Measurements from ENCODE around the gene SNRPD2.

DNA sequence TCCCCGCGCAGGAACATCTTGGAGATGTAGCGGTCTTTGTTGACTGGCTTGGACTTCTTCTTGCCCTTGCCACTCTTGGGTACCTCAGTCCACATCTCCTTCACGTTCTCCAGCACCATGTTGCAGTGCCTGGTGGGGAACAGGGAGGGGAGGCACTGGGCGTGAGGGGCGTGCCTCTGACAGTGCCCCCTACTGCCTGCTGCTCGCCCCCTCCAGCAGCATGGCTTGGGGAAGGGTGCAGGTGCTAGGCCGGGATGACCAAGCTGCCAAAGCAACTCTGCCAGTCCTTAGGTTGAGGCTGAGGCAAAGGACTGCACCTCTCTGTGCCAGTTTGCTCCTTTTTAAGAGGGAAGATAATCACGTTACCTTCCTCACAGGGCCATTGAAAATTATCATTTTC, 4.2 kb downstream of the SNRPD2 start:
- TF ChIP-seq, protein P1, sequence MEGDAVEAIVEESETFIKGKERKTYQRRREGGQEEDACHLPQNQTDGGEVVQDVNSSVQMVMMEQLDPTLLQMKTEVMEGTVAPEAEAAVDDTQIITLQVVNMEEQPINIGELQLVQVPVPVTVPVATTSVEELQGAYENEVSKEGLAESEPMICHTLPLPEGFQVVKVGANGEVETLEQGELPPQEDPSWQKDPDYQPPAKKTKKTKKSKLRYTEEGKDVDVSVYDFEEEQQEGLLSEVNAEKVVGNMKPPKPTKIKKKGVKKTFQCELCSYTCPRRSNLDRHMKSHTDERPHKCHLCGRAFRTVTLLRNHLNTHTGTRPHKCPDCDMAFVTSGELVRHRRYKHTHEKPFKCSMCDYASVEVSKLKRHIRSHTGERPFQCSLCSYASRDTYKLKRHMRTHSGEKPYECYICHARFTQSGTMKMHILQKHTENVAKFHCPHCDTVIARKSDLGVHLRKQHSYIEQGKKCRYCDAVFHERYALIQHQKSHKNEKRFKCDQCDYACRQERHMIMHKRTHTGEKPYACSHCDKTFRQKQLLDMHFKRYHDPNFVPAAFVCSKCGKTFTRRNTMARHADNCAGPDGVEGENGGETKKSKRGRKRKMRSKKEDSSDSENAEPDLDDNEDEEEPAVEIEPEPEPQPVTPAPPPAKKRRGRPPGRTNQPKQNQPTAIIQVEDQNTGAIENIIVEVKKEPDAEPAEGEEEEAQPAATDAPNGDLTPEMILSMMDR (conservative IDR thresholded peaks at IDR 0.05; ENCODE audit: low read length): peak; percentile 23; the same call in 1 of the 2 replicates
- TF ChIP-seq EZH2phosphoT487 (IDR thresholded peaks at IDR 0.05; ENCODE audit: borderline replicate concordance): no peak

Measured in Loucy (cell line).